Spinal cord (tissue), 10 donors: Measurements from ENCODE around the gene MRPS34. TPM values are rescaled to one million over a fixed set of nuclear protein-coding genes. Genes with fewer than 3 reads are reported as not detected.

ENCODE experiments used
- DNase-seq, 6 donors: peaks; one replicate each; pipeline versions ENCODE4 v3.0.0 to v3.0.0-alpha.2; 2013 to 2015; ENCODE audit warnings: low spot score in 6 of 6, low read depth in 4 of 6
- H3K27ac ChIP-seq: one replicate; pipeline ENCODE4 v1.5.1; 2013; ENCODE audit warnings: low read depth, low read length, control low read depth
- H3K27me3 ChIP-seq: one replicate; pipeline ENCODE4 v1.6.1; 2013; ENCODE audit warnings: low read length; ENCODE audit not compliant: control insufficient read depth, insufficient read depth
- H3K36me3 ChIP-seq: one replicate; pipeline ENCODE4 v1.6.1; 2013; ENCODE audit warnings: low read length; ENCODE audit not compliant: control insufficient read depth, insufficient read depth
- H3K4me1 ChIP-seq: one replicate; pipeline ENCODE4 v1.6.1; 2013; ENCODE audit warnings: low read length; ENCODE audit not compliant: control insufficient read depth, insufficient read depth
- H3K4me3 ChIP-seq: one replicate; pipeline ENCODE4 v1.5.1; 2013; ENCODE audit warnings: low read depth, low read length, control low read depth
- H3K9me3 ChIP-seq: one replicate; pipeline ENCODE4 v1.6.1; 2013; ENCODE audit warnings: low read length; ENCODE audit not compliant: control insufficient read depth, insufficient read depth
- WGBS: methylation state at CpG from one replicate; pipeline ENCODE4 v1.1.5; 2013; ENCODE audit warnings: missing lambda C conversion rate; ENCODE audit not compliant: insufficient coverage; 5-methylcytosine and 5-hydroxymethylcytosine counted together
- polyA plus RNA-seq, 2 donors: library from polyadenylated mRNA; unstranded; fragments of 120-200 nt; gene quantifications; one replicate each; pipeline ENCODE4 v1.2.1, GENCODE V29; 2013; ENCODE audit not compliant: insufficient read length in 2 of 2
- total RNA-seq, 2 donors: library from RNA; depleted of rRNA in 1 of 2; stranded (reverse); fragments of 120-200 nt in 1 of 2; fragments of >200 nt in 1 of 2; gene quantifications; one replicate each; pipeline versions ENCODE4 v1.2.3 to v1.2.4, GENCODE V29; 2013 to 2014
- donor health status: healthy.

Gene MRPS34
- total and polyA plus RNA-seq, 4 donors: 22.9 to 86.5 (median 78.8) TPM

GRCh38 chr16:1770328-1771187, 2.4 kb downstream of the MRPS34 start:
- Histone ChIP-seq H3K36me3 (peaks cover 80% of the 10 kb centered on the region), H3K27ac (peak overlapping the region; percentile 52), H3K9me3 (no peaks in the 10 kb centered on the region), H3K27me3 (no peaks in the 10 kb centered on the region), H3K4me3 (peak overlapping the region; percentile 68), H3K4me1 (peaks cover 48% of the 10 kb centered on the region)
- WGBS: 10% methylated on average over 81 of the region's 81 CpGs
- peak in 2 of 6 donors; percentile 55 to 63 for DNase-seq

GRCh38 chr16:1769402-1770300, 3.3 kb downstream of the MRPS34 start:
- Histone ChIP-seq H3K4me1 (peaks cover 42% of the 10 kb centered on the region), H3K27ac (no peak overlapping the region), H3K27me3 (no peaks in the 10 kb centered on the region), H3K4me3 (peak overlapping the region; percentile 68), H3K9me3 (no peaks in the 10 kb centered on the region), H3K36me3 (peaks cover 80% of the 10 kb centered on the region)
- 91% methylated on average over 15 of the region's 27 CpGs for WGBS
- no peak for DNase-seq

GRCh38 chr16:1768767-1769401, 4.0 kb downstream of the MRPS34 start:
- DNase-seq: no peak
- H3K27me3 ChIP-seq: no peaks in the 10 kb centered on the region
- H3K27ac ChIP-seq: no peak overlapping the region
- no peaks in the 10 kb centered on the region for H3K9me3 ChIP-seq
- peaks cover 34% of the 10 kb centered on the region for H3K4me1 ChIP-seq
- H3K36me3 ChIP-seq: peaks cover 80% of the 10 kb centered on the region
- WGBS: 76% methylated on average over 18 of the region's 26 CpGs
- no peak overlapping the region for H3K4me3 ChIP-seq

- no peak overlapping the region for H3K4me3 ChIP-seq
- H3K9me3 ChIP-seq: no peaks in the 10 kb centered on the region
- peaks cover 31% of the 10 kb centered on the region for H3K4me1 ChIP-seq
- H3K27me3 ChIP-seq: no peaks in the 10 kb centered on the region
- 73% methylated on average over 38 of the region's 41 CpGs for WGBS
- H3K27ac ChIP-seq: no peak overlapping the region
- peaks cover 84% of the 10 kb centered on the region for H3K36me3 ChIP-seq
- DNase-seq: no peak
Observed at GRCh38 chr16:1768061-1768766, 4.7 kb downstream of the MRPS34 start.

- H3K9me3 ChIP-seq: no peaks in the 10 kb centered on the region
- 93% methylated on average over 38 of the region's 42 CpGs for WGBS
- H3K27ac ChIP-seq: no peak overlapping the region
- peaks cover 91% of the 10 kb centered on the region for H3K36me3 ChIP-seq
- no peak overlapping the region for H3K4me3 ChIP-seq
- H3K4me1 ChIP-seq: peaks cover 29% of the 10 kb centered on the region
- no peaks in the 10 kb centered on the region for H3K27me3 ChIP-seq
- no peak for DNase-seq
Observed at GRCh38 chr16:1767116-1767994, 5.6 kb downstream of the MRPS34 start.

- H3K27me3 ChIP-seq: no peaks in the 10 kb centered on the region
- H3K4me1 ChIP-seq: peaks cover 22% of the 10 kb centered on the region
- no peaks in the 10 kb centered on the region for H3K9me3 ChIP-seq
- no peak overlapping the region for H3K27ac ChIP-seq
- H3K4me3 ChIP-seq: no peak overlapping the region
- H3K36me3 ChIP-seq: peaks cover 91% of the 10 kb centered on the region
- DNase-seq: no peak
- WGBS: 90% methylated on average over 15 of the region's 18 CpGs
Observed at GRCh38 chr16:1766701-1767100, 6.2 kb downstream of the MRPS34 start.

- no peak for DNase-seq
- no peak overlapping the region for H3K27ac ChIP-seq
- H3K9me3 ChIP-seq: no peaks in the 10 kb centered on the region
- 93% methylated on average over 19 of the region's 19 CpGs for WGBS
- peaks cover 93% of the 10 kb centered on the region for H3K36me3 ChIP-seq
- no peaks in the 10 kb centered on the region for H3K27me3 ChIP-seq
- no peak overlapping the region for H3K4me3 ChIP-seq
- H3K4me1 ChIP-seq: peaks cover 21% of the 10 kb centered on the region
Observed at GRCh38 chr16:1766231-1766630, 6.7 kb downstream of the MRPS34 start.

GRCh38 chr16:1765826-1766225, 7.1 kb downstream of the MRPS34 start:
- Histone ChIP-seq H3K36me3 (peaks cover 97% of the 10 kb centered on the region), H3K9me3 (no peaks in the 10 kb centered on the region), H3K27ac (no peak overlapping the region), H3K4me3 (no peak overlapping the region), H3K4me1 (peaks cover 20% of the 10 kb centered on the region), H3K27me3 (no peaks in the 10 kb centered on the region)
- no peak for DNase-seq
- 94% methylated on average over 22 of the region's 22 CpGs for WGBS
